HS-27A (cell line): ENCODE data around the gene CHST3.

Experiments used
- DNase-seq: peaks from one replicate; pipeline ENCODE4 v3.0.0-alpha.2; 2012; ENCODE audit warnings: low read depth, missing footprints

CHST3 gene

DNA sequence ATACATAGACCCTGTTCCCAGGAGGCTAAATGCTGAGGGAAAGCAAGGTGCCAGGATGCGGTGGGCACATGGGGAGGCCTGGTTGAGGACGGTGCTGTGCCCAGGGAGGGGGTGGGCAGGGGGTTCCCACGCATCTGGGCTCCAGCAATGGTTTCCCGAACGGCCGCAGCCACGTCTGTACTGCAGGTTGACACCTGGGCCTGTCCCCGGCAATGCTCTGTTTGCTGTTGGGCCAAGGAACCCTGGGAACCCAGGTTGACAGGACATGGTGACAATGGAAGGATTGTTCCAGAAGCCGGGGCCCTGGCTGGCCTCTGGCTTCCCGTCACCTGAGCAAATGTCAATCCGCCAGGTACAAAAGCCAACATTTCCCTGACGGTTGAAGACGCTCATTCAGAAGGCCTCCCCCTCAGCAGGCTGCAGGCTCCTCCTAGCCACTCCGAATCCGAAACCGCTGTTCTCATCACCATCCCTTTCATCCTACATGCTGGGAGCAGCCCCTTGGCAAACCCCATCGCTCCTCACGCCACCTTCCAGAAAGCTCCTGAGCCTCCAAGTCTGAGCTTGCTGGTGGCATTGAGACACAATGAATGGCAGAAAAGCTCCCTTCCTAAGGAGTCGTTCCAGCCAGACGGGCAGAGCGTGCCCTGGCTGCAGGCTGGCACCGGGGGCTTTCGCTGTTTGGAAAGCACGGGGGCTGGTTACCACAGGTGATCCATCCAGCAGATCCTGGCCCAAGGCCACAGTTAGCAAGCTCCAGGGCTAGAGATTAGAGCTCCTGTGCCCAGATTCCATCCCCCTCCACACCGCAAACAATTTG, 92.9 kb downstream of the CHST3 start:
- DNase-seq, result no peak

DNA sequence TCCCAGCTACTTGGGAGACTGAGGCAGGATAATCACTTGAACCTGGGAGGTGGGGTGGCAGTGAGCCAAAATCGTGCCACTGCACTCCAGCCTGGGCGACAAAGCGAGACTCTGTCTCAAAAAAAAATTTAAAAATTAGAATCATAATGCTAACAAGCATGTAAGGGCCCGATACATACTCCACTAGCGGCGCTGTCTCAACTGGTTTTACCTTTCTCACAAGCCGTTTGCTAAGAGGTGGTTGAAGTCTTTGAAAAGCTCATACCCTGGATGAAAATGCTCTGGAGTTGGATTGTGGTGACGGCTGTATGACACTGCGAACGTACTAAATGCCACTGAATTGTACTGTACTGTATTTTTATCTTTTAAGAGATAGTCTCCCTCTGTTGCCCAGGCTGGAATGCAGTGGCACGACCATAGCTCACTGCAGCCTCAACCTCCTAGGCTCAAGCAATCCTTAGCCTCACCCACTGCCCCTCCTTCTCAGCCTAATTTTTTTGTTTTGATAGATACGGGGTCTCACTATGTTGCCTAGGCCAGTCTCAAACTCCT, 94.2 kb downstream of the CHST3 start:
- no peak for DNase-seq

DNA sequence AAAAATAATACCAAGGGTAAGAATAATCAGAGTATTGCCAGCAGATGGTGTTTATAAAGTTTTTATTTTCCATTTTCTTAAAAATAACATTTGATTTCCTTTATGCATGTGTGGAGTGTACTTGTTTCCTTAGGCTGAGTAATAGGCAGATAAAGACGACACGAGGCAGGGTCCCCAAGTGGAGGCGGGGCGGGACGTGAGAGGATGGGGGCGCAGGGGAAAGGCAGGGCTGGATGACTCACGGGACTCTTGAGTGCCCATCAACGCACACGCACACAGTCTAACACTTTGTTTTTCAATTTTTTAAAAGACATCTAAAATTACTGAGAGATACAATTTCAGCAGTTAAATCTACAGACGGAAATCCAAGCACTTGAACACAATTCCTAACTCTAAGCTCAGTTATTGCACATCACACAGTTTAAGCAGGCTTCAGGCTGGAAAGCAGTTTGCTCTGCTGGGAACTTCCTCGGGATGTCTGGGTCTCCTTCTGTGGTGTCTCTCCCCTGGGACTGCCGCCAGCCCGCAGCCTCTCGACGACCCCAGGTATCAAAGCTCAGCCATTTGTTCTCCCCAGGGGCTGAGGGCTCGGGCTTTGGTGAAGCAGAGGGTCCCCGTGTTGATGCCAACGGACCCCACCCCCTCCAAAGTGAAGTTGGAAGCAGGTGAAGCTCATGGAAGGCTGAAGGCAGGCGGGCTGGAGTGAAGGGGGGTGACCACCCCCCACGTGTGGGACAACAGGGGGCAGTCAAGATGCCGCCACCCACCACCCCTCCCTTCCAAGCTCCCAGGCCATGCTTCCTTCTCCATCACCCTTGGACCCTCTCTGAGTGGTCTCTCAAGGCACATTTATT, 95.0 kb downstream of the CHST3 start:
- DNase-seq, result no peak

DNA sequence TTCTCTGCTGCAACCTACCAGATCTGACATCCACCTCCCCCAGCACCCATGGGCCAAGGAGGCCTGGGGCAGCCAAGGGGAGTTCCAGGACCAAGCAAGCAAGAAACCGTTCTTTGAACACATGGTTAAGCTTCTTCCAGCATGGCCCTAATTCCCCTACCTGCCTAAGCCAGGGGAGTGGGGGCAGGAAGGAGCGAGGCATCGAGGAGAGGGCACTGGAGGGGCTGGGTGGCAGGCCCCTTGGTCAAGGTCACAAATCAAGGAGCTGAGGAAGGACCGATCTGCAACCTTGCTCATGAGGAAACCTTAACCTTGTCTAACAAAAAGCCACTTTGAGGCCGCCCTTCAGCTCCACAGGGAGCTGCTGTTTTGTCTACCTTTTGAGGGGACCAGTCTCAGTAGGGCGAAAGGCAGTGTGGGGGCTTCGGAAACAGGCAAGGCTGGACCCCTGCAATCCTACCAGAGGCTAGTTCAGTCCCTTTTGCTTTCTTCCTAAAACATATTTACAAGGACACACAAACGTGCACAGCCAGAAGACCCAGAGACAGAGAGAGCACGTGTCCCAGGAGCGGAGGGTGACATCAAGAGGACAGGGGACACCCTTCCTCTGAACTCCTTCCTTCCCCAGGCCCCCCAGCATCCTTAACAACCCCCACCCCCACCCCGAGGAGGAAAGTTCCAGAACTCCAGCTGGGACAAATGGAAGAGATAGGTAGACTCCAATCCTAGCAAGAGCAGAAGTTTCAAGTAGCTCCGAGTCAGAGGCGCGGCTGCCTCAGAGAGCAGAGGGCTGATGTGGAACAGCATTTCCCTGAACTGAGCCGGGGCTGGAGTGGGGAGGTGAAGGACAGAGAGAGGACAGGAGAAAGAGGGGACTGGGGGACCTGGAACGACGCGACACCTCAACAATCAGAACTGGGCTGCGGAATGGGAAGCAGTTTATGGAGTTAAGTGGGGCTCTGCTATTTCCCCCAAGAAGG, 95.9 kb downstream of the CHST3 start:
- DNase-seq, result no peak

DNA sequence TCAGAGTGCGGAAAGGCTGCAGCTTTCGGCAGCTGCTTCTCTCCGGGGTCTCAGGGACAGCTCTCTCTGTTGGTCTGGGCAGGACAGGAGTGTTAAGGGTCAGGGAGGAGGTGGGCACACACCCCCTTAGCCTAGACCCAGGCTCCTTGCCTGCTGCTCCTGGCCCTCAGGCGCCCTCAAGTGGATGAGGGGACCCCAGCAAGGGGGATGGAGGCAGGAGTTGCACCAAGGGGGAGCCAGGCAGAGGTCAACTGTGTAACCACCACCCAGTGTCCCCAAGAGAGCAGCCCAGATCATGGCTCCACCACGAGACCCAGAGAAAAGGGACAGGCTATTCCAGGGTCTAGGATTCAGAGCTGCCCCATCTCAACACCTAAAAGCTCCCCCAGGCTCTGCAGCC, 97.3 kb downstream of the CHST3 start:
- DNase-seq, result no peak

DNA sequence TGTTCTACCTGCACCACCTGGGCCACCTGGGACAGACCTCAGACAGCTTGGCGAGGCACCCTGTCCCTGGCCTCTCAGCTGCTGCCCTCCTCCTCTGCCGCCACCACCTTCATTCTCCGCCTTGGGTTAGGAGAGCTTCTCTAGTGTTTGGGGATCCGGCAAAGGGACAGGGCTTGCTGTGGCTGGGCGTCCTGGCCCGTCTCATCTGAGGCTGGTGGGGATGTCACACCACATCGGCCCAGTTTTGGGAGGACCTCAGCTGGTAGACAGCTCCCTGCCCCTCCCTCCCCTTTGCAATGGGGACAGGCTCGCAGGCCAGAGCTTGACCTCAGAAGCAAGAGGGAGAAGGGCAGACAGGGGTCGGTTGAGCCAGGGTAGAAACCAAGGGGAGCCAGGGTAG, 97.7 kb downstream of the CHST3 start:
- DNase-seq, result no peak

DNA sequence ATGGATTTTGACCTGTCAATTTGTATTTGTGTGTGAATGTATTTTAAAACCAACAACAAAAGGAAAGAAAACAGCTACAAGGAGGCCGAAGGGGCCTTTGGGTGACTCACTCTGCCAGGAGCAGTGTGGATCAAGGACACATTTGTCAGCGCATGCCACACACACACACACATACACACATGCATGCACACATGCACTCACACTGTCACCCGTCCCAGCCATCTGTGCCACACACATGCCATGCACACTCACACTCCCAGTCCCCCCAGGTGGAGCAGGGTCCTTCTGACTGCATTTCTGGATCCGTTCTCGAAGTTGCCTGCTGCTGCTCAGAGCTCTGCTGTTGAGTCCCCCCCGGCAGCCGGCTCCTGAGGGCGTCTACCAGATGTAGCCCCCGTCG, 98.2 kb downstream of the CHST3 start:
- DNase-seq, result no peak
